Testis (tissue), 2 donors: ENCODE measurements around the gene NFKBIE.

Source experiments
- CTCF ChIP-seq, 3 experiments: fragments of 450-650 bp in 2 of 3; fragments of 200-600 bp in 1 of 3; sonication (generic) in 1 of 3; IDR thresholded peaks; one replicate each; pipeline ENCODE4 v1.5.1; 2016 to 2019; ENCODE audit warnings: antibody characterized with exemption in 3 of 3, mild to moderate bottlenecking in 2 of 3, moderate library complexity in 1 of 3
- POLR2A ChIP-seq: fragments of 450-650 bp; IDR thresholded peaks from one replicate; pipeline ENCODE4 v1.6.1; 2017; ENCODE audit warnings: antibody characterized with exemption, mild to moderate bottlenecking, moderate library complexity

- TF ChIP-seq CTCF (IDR thresholded peaks at IDR 0.05) (no peak), POLR2A (no peak)
Observed at GRCh38 chr6:44254191-44255104, 10.9 kb downstream of the NFKBIE start.
